Activated CD8-positive, alpha-beta memory T cell treated with anti-CD3 and anti-CD28 coated beads for 36 hours (primary cell): ENCODE results near the gene TICRR. TPM values are rescaled to one million over a fixed set of nuclear protein-coding genes. Genes with fewer than 3 reads are reported as not detected.

ENCODE experiments used
- CTCF ChIA-PET: fragments of 350-600 bp; sonication (Branson Sonifier 250); formaldehyde crosslinking; loops from one replicate; lab custom pipeline; 2021; ENCODE audit warnings: antibody characterized with exemption; lab: Charles Lee
- POLR2A ChIA-PET: fragments of 350-600 bp; sonication (Branson Sonifier 250); formaldehyde crosslinking; loops from one replicate; lab custom pipeline; 2021; ENCODE audit warnings: antibody characterized with exemption; lab: Charles Lee
- total RNA-seq, 2 experiments: library from RNA; stranded (reverse); gene quantifications; one replicate each; pipeline ENCODE4 v1.2.3, GENCODE V29; 2021

The TICRR gene
- total RNA-seq, 2 experiments from 2014 or later: 18.3 to 18.7 TPM

DNA sequence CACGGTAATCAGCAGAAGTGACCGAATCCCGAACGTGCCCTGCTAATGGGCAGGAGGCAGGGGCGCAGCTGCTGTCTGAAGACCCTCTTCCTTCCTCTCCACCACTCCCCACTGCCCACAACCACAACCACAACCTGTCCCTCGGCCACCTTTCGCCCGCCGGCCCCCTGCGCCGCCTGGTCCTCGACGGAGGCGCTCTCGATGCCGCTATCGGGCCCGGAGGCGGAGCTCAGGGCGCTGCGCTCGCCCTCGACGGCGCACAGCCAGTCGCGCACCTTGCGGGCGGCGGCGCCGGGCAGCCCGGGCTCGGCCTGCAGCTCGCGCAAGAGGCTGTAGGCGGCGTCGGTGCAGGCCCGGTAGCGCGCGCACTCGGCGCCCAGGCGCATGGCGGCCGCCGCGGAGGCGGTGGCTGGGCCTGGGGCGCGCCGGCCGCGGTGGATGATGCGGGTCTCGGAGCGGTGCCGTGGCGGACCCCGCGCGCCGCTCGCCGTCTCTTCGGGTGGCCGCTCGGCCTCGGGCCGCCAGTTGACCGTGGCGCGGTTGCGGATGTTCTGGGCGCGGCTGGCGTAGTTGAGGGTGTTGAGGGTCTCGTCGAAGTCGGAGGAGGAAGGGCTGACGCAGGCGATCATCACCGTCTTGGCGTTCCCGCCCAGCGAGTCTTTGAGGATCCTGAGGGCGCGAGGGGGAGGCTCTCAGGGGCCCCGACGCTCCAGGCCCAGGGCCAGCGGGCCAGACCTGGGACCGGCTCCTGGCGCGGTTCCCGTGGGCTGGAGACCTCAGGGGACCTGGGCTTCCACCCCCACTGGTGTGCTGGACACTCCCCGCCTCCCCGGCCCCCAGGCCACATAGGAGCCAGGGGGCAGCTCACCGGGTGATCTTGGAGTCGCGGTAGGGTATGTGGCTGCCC is 73.1 kb downstream of the TICRR start:
- CTCF ChIA-PET: interaction anchor here (0.9 to 1.7 kb wide), 5 partner anchors 10 to 153 kb away, joined by 3 to 4 read pairs (median 3); partner anchors contain the start of gene PLIN1

DNA sequence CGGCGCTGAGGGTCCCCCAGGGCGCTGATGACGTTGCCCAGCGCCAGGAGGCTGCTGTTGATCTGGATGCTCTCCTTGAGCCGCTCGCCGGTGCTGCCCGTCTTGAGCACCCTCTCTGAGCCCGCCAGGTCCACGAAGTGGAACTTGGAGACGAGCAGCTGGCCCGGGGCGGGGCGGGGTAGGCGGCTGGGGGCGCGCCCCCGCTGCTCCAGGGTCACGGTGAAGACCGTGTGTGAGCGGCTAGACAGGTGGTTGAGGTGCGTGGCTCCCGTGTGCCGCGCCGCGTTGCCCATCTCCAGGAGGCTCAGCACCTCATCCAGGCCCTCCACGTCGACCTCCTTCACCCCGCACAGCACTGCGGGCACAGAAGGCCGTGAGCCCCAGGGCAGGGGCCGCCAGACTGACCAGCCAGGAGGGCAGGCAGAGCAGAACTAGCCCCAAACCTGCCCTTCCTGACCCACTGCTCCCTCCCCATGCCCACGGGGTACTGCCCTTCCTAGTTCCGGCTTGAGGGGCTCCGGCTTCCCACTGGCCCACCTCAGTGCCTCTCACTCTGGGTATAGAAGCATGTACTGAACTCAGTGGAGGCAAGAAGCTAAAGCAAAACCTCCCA is 73.8 kb downstream of the TICRR start:
- POLR2A ChIA-PET: no interaction called here
- CTCF ChIA-PET: interaction anchor here (1.1 kb wide), 1 partner anchor 117 kb away, joined by 3 read pairs; no protein-coding TSS in a partner anchor

More for the DNA sequence above, 73.1 kb downstream of the TICRR start:
- POLR2A ChIA-PET: no interaction called here

DNA sequence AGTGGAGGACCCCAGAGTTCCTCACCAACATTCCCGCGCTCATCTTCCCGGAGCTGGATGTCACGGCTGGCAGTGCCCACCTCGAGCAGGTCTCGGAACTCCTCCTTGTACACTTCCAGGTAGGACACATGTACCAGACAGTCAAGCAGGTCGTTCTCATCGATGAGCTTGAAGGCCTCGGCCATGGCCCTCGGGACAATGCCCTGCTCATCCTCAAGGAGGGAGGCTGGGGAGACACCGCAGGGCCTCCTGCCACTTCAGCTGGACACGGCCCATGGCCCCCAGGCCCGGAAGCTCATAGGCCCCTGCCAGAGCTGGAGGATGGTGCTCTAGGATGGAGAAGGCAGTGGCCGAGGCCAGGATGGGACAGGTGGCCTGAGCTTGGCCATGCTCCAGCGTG is 74.4 kb downstream of the TICRR start:
- CTCF ChIA-PET: interaction anchor here (1.1 kb wide), 1 partner anchor 116 kb away, joined by 3 read pairs; no protein-coding TSS in a partner anchor
- POLR2A ChIA-PET: no interaction called here

DNA sequence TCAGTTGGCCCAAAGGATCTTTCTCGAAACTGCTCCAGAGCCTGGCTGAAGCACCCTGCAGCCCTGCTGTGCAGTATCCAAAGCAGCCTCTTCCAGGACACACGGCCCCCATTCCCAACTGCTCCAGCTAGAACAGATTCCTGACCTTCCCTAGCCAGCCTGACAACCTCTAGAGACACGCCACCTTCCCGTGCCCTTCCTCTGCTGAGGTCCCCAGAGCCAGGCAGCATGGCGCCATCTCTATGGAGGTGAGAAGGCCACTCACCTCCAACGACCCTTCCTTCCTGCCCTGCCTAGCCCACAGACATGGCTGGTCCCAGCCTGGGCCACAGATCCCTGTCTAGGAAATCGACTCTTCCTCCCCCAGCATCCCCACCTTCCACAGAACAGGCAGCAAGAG is 76.9 kb downstream of the TICRR start:
- ChIA-PET CTCF (no interaction called here), POLR2A (no interaction called here)

DNA sequence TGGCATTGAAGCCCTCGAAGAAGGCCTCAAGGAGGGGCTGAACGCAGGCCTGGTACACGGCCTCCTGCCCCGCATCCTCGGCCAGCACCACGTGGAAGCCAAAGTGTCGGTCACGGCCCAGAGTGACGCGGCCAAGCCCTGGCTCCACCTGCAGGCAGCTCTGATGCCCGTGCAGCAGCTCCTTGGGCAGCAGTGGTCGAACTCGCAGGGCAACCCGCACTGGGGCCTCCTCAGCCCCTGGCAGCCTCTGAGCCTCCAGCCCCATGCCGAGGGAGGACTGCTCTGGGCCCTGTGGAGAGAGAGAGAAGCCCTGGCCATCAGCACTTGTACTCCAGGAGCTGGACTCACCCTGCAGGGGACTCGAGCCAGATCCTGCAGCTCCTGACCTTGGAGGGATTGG is 77.4 kb downstream of the TICRR start:
- POLR2A ChIA-PET: interaction anchor here (0.6 kb wide), 1 partner anchor 365 kb away, joined by 6 read pairs; no protein-coding TSS in a partner anchor

DNA sequence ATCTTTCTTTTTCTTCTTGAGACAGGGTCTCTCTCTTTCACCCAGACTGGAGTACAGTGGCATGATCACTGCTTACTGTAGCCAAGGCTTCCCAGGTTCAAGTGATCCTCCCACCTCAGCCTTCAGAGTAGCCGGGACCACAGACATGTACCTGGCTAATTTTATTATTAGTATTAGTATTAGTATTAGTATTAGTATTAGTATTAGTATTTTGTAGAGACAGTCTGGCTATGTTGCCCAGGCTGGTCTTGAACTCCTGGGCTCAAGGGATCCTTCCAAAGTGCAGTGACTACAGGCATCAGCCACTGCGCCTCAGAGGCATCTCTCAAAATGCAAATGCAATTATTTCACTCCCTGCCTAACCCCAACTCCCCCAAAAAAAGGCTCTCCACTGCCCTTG is 78.3 kb downstream of the TICRR start:
- POLR2A ChIA-PET: no interaction called here
- CTCF ChIA-PET: no interaction called here

More for the DNA sequence above, 77.4 kb downstream of the TICRR start:
- CTCF ChIA-PET: no interaction called here

DNA sequence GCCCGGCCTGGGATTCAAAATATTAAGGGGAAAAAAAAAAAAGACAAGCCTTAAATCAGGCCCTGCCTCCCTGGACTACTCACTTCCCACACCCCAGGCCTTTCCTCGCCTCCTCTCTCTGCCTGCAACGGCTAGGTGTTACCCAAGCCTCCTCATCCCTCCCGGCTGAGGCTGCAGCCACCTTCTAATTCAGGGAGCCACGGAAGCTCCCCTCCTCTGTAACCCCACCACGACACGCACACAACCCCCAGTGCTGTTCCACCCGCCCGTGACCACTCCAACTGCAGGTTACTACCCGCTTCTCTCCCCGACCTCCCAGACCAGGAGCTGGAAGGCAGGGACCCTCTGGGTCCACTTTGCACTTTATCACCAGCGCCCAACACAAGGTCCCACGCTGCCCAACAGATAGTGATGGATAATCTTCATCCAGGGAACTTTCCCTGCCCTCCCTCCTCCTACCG is 79.1 kb downstream of the TICRR start:
- ChIA-PET CTCF (no interaction called here), POLR2A (no interaction called here)

DNA sequence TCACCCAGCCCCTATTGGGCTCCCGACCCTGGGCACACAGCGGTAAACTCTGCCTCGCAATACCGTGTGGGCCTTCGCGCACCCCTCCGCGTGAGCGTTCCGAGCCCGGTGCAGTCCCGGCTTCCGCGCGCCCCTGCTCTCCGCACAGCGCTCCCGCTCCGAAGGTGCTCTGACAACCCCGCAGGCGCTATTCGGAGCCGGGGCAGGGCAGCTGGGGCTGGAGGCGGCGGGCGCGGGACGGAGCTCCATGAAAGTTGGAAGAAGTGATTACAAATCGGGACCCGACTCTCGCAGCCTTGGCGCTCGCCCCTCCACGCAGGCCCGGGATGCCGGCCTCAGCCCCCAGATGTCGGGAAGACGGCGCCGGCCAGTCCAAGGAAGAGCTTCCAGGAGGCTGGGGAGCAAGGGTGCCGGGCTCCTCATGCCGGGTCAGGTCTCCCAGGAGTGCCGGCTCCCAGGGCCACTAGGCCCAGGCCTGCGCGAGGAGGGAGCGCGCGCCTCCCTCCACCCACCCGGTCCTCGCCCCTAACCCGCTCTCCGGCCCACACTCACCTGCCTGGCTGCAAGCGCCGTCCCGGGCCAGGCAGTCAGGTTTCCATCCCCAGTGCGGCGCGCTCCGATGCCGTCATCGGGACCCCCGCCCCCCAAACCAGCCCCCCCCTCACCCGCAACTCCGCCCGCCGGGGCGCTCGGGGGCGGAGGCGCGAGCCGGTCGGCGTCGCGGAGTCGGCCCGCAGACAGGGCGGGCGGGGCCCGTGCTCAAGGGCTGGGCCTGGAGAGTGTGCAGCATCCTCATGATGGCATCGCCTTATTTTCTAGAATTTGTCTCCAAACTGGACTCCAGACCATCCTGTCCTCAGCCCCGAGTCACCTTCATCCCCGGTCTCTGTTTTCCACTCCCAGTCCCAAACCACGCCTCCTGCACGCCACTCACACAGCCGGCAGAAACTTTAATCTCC is 79.9 kb downstream of the TICRR start, which contains the start of gene KIF7:
Gene KIF7 (minus strand): TSS at position 621 of the 959 bp plus-strand sequence. CDS start 2,537 bp downstream, outside the sequence.
- ChIA-PET POLR2A (no interaction called here), CTCF (interaction anchor here (0.6 kb wide), 1 partner anchor 9 kb away, joined by 3 read pairs; no protein-coding TSS in a partner anchor)

DNA sequence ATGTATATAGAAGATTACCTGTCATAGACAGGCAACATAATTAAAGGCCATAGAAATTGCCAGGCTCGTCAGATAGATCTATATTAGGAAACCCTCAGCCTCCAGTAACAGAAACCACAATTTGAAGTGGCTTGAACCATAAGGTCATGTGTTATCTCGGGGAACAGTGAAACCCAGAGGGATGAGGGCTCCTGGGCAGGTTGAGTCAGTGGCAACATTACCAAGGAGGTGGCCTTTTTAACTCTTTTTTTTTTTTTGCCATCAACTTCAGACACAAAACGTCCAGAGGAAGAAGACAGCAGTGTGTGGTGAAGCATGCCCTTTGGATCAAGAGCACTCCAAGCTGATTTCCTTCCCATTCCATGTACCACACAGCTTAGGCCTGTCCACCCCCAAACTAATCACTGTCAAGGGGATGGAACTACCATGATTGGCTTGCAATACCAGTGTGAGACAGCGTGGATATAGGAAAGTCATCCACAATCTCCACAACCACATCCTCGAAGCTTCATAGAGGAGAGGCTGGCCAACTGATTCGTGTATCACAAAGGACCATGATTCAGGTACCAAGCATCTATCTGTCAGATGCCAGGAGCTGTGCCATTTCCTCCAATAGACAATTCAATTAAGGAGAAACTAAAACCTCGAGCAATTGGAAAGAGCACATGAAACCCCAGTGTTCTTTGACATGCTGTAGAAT is 81.0 kb downstream of the TICRR start:
- CTCF ChIA-PET: no interaction called here

DNA sequence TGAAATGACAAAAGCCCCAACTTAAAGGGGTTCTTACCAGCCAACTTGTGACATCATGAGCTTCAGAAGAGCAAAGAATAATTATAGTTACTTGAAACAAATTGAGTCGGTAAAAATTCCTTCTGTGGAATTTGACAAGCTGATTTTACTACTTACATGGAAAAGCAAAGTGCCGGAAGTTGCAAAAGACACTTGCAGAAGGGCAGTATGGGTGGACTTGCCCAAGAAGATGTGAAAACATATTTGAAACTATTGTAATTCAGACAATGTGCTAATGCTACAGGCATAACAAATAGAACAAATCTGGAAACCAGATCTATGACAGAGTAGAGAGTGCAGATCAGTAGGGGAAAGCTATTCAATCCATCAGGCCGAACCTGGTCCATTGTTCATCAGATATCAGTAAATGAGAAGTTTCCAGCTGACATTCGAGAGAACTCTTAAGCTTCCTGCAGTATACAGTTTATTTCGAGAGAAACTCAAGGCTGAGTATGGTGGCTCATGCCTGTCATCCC is 82.5 kb downstream of the TICRR start:
- CTCF ChIA-PET: no interaction called here
- POLR2A ChIA-PET: no interaction called here

More for the DNA sequence above, 81.0 kb downstream of the TICRR start:
- POLR2A ChIA-PET: no interaction called here

DNA sequence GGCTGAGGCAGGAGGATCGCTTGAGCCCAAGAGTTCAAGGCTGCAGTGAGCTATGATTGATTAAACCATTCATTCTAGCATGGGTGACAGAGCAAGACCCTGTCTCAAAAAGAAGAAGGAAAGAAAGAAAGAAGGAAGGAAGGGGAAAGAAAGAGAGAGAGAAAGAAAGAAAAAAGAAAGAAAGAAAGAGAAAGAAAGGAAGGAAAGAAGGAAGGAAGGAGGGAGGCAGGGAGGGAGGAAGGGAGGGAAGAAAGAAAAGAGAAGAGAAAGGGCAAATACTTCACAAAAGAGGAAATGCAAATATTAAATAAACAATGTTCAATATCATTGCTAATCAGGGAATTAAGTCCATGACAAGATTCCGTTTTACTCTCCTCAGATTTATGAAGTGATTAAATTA is 84.0 kb downstream of the TICRR start:
- ChIA-PET CTCF (interaction anchor here (0.8 kb wide), 1 partner anchor 12 kb away, joined by 3 read pairs; no protein-coding TSS in a partner anchor), POLR2A (no interaction called here)

DNA sequence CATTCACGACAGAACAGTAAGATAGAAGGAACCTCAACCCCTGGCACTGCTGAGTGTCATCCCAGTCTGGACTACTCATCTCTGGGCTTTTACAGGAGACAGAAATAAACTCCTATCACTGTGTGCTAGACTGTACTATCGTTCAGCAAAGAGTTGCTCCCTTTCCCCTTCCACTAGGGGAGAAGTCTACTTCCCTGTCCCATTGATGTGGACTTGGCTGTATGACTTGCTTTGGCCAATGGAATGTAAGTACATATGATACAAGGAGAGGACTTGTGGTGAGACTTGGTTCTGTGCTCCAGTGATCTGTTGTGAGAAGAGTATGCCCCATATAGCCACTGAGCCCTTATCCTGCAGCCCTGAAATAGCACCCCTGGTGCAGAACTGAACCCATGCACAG is 85.3 kb downstream of the TICRR start:
- CTCF ChIA-PET: no interaction called here
- POLR2A ChIA-PET: no interaction called here

DNA sequence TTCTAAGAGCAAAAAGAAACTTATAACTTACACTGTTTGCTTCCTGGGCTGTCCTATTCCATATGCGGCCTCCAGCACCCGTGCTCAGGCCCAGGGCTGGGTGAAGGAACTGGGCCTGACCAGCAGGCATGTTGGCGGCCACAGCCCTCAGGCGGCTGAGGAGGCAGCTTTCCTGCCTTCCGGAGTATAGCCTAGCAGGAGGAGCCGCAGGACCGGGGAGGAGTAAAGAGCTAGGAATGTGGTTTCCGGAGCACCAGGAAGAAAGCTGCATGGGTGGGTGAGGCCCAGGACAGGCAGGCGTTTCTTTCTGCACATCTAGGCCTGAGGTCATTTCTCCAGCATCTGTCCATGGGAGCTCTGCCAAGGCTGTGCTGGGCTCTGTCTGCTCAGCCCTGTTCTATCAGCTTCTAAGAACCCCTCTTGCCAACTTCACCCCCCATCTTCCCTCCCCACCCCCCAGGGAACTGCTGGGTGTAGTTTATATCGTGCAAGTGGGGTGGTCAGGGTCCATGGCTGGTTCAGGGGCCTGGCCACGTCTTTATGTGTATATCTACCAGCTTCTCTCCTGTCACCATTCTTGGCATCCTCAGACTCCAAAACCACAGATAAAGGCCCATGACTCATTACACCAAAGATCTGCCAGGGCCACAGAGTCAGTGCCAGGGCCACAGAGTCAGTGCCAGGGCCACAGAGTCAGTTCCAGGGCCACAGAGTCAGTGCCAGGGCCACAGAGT is 87.8 kb downstream of the TICRR start:
- ChIA-PET CTCF (no interaction called here), POLR2A (no interaction called here)

DNA sequence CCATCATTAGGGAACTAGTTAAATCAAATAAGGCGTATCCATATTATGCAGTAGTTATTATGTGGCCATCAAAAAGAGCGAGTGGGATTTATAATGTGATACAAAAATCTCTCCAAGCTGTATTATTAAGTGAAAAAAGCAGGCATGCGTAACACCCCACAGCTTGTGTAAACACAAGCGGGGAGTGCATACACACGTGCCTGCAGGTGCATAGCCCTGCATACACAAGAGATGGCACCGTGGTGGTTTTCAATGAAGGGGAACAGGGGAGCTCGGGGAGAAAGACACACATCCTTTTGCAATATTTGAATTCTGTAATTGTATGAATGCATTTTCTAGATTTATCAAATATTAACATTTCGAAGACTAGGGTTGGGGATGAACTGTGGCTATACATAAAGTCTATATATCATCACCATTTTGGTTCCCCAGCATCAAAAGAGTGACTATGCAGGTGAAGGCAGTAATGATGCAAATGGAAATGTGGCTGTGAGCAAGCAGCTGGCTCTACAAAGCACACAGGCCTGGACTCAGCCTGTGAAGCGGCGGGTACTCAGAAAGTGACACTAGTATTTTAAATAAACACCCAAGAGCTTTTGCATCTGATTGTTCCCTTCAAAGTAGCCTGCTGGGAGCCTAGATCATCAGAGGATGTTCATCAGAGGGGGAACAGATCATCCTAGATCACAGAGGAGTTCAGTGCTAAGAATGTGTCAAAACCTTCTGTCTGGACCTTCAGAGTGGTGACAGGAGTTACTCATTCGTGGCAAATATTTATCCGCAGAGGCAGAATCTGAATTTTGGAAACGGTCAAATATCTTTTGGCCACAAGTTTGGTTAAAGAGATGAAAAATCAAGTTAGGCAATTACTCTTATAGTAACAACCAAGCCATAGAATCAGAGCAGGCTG is 89.4 kb downstream of the TICRR start:
- ChIA-PET CTCF (interaction anchor here (0.6 kb wide), 1 partner anchor 9 kb away, joined by 3 read pairs; no protein-coding TSS in a partner anchor), POLR2A (no interaction called here)

DNA sequence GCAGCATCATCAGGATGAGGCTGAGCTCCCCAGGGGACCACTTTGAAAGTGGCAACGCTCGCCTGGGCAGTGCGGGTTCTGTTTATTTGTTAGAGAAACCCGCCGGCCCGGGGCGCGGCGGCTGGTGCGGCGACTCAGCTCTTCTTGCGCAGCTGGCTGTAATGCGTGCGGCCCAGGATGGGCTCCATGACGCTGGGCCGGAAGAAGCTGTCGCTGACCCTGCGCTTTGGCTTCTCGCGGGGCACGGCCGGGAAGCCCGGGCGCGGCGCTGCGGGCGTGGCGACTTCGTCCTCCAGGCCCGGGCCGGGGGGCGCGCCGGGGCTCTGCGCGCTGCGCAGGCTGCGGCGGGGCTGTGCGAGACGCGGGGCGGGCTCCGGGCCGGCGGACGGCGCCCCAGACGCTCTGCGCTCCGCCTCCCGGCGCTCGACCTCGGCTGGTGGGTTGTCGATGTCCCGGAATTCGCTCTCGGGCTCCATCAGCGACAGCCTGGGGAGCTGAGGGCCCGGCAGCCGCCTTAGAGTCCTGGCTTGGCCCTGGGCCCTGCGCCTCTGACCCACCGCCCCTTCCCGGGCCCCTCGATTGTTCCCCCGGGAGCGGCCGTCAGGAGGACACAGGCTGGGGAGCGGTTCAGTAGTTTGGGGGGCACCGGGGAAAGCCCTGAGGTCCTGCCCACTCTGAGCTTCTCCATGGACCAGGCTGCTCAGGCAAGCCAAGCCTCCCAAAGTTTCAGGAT is 90.3 kb downstream of the TICRR start:
- POLR2A ChIA-PET: no interaction called here
- CTCF ChIA-PET: no interaction called here
